ENCODE measurements around the gene OMD. TPM values are rescaled to one million over a fixed set of nuclear protein-coding genes. Genes with fewer than 3 reads are reported as not detected.

The OMD gene
- total RNA-seq, result not detected
- polyA plus RNA-seq, result under 1 TPM in 1 of 4 donors, not detected in 3; 0.13 TPM

GRCh38 chr9:92424340-92424739 is at the start of gene OMD:
TSS of gene OMD (minus strand) at chr9:92424471. CDS start at chr9:92417558, 6,913 bp downstream.
- peaks cover 0 to 2% (median 0%) of the 10 kb centered on the region in 7 donors for H3K9me3 Mint-ChIP-seq

DNA sequence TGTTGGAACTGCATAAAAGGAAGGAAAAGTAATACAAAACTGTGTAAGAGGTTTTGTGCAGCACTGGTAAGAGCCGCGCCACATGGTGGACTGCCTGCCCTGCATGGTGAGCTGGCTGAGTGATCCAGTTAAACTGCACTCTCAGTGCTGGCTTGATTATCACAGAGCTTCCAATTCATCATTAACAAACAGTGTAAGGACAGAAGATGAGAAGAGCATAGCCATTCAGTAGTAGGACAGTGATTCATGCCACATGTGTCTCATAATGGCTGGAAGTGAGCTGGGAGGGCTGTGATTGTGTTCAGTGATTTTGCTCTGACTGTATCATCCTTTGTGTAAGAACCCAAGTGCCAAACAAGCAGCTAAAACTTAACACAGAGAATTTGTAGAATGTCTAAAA is 43.9 kb upstream of the OMD start:
- Histone ChIP-seq H3K4me1 (ENCODE audit: control insufficient read depth, insufficient read depth, low read length, poor library complexity, severe bottlenecking) (no peaks in the 10 kb centered on the region), H3K4me3 (ENCODE audit: low read depth, low read length) (no peak overlapping the region), H3K27me3 (ENCODE audit: control insufficient read depth, insufficient read depth, low read length) (no peaks in the 10 kb centered on the region), H3K27ac (ENCODE audit: insufficient read depth, low read length, poor library complexity, severe bottlenecking) (no peak overlapping the region), H3K36me3 (ENCODE audit: control insufficient read depth, insufficient read depth, low read length) (no peaks in the 10 kb centered on the region), H3K9me3 (ENCODE audit: control insufficient read depth in 2 of 2, low read length in 2 of 2) (no peaks in the 10 kb centered on the region)
- Mint-ChIP-seq H3K4me3 (no peak overlapping the region), H3K27ac (no peak overlapping the region), H3K4me1 (peaks cover 0 to 1% (median 0%) of the 10 kb centered on the region in 4 donors), H3K9me3 (no peaks in the 10 kb centered on the region), H3K27me3 (no peaks in the 10 kb centered on the region), H3K36me3 (no peaks in the 10 kb centered on the region)
- no peak for DNase-seq
- no peak for ATAC-seq (ENCODE audit: low read depth in 2 of 2)

More at GRCh38 chr9:92424340-92424739, at the start of gene OMD:
- no peak within 1 kb of the TSS for H3K27ac Mint-ChIP-seq
- ATAC-seq (ENCODE audit: low read depth in 2 of 2) (no peak), DNase-seq (no peak)
- H3K9me3 ChIP-seq (ENCODE audit: control insufficient read depth in 2 of 2, low read length in 2 of 2), result no peaks in the 10 kb centered on the region
- H3K36me3 Mint-ChIP-seq, result no peaks in the 10 kb centered on the region
- H3K4me3 Mint-ChIP-seq, result no peak within 1 kb of the TSS
- no peaks in the 10 kb centered on the region for H3K27me3 ChIP-seq (ENCODE audit: control insufficient read depth, insufficient read depth, low read length)
- no peaks in the 10 kb centered on the region for H3K27me3 Mint-ChIP-seq
- H3K4me1 Mint-ChIP-seq, result no peaks in the 10 kb centered on the region
- H3K36me3 ChIP-seq (ENCODE audit: control insufficient read depth, insufficient read depth, low read length), result no peaks in the 10 kb centered on the region
- no peak within 1 kb of the TSS for H3K27ac ChIP-seq (ENCODE audit: insufficient read depth, low read length, poor library complexity, severe bottlenecking)
- no peaks in the 10 kb centered on the region for H3K4me1 ChIP-seq (ENCODE audit: control insufficient read depth, insufficient read depth, low read length, poor library complexity, severe bottlenecking)
- H3K4me3 ChIP-seq (ENCODE audit: low read depth, low read length), result no peak within 1 kb of the TSS

DNA sequence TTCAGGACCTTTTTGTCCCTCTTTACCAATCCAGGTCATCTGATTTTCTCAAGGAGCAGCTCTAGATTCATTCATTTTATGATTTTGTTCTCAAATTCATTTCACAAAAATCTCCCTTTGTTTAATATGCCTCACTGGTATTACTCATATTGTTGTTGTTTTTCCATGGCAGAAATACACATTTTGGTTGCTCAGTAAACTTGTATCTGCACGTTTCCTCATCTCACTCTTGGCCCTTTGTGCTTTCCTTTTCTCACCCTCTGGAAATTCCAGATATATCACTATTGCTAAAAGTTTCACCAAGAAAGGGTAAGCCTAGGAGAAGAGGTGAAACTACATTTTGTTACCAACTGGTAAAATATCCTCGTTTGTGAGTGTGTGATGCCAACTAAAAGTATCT is 43.2 kb upstream of the OMD start:
- H3K27me3 Mint-ChIP-seq, result no peaks in the 10 kb centered on the region
- H3K4me3 ChIP-seq (ENCODE audit: low read depth, low read length), result no peak overlapping the region
- DNase-seq (no peak), ATAC-seq (ENCODE audit: low read depth in 2 of 2) (no peak)
- H3K36me3 Mint-ChIP-seq, result no peaks in the 10 kb centered on the region
- H3K4me1 ChIP-seq (ENCODE audit: control insufficient read depth, insufficient read depth, low read length, poor library complexity, severe bottlenecking), result no peaks in the 10 kb centered on the region
- no peaks in the 10 kb centered on the region for H3K9me3 ChIP-seq (ENCODE audit: control insufficient read depth in 2 of 2, low read length in 2 of 2)
- no peak overlapping the region for H3K4me3 Mint-ChIP-seq
- H3K4me1 Mint-ChIP-seq, result peaks cover 0 to 1% (median 0%) of the 10 kb centered on the region in 4 donors
- H3K36me3 ChIP-seq (ENCODE audit: control insufficient read depth, insufficient read depth, low read length), result no peaks in the 10 kb centered on the region
- H3K27me3 ChIP-seq (ENCODE audit: control insufficient read depth, insufficient read depth, low read length), result no peaks in the 10 kb centered on the region
- H3K27ac Mint-ChIP-seq, result no peak overlapping the region
- no peaks in the 10 kb centered on the region for H3K9me3 Mint-ChIP-seq
- no peak overlapping the region for H3K27ac ChIP-seq (ENCODE audit: insufficient read depth, low read length, poor library complexity, severe bottlenecking)

GRCh38 chr9:92467041-92467440 is 42.8 kb upstream of the OMD start:
- H3K4me1 Mint-ChIP-seq, result peaks cover 0 to 1% (median 0%) of the 10 kb centered on the region in 4 donors
- Histone ChIP-seq H3K36me3 (ENCODE audit: control insufficient read depth, insufficient read depth, low read length) (no peaks in the 10 kb centered on the region), H3K27ac (ENCODE audit: insufficient read depth, low read length, poor library complexity, severe bottlenecking) (no peak overlapping the region), H3K4me3 (ENCODE audit: low read depth, low read length) (no peak overlapping the region), H3K4me1 (ENCODE audit: control insufficient read depth, insufficient read depth, low read length, poor library complexity, severe bottlenecking) (no peaks in the 10 kb centered on the region), H3K9me3 (ENCODE audit: control insufficient read depth in 2 of 2, low read length in 2 of 2) (no peaks in the 10 kb centered on the region), H3K27me3 (ENCODE audit: control insufficient read depth, insufficient read depth, low read length) (no peaks in the 10 kb centered on the region)
- no peak overlapping the region for H3K27ac Mint-ChIP-seq
- H3K4me3 Mint-ChIP-seq, result no peak overlapping the region
- H3K36me3 Mint-ChIP-seq, result no peaks in the 10 kb centered on the region
- ATAC-seq (ENCODE audit: low read depth in 2 of 2) (no peak), DNase-seq (no peak)
- H3K27me3 Mint-ChIP-seq, result no peaks in the 10 kb centered on the region
- H3K9me3 Mint-ChIP-seq, result no peaks in the 10 kb centered on the region

GRCh38 chr9:92463984-92464383 is 39.7 kb upstream of the OMD start:
- H3K27me3 Mint-ChIP-seq, result no peaks in the 10 kb centered on the region
- no peaks in the 10 kb centered on the region for H3K27me3 ChIP-seq (ENCODE audit: control insufficient read depth, insufficient read depth, low read length)
- no peak for ATAC-seq (ENCODE audit: low read depth in 2 of 2)

DNA sequence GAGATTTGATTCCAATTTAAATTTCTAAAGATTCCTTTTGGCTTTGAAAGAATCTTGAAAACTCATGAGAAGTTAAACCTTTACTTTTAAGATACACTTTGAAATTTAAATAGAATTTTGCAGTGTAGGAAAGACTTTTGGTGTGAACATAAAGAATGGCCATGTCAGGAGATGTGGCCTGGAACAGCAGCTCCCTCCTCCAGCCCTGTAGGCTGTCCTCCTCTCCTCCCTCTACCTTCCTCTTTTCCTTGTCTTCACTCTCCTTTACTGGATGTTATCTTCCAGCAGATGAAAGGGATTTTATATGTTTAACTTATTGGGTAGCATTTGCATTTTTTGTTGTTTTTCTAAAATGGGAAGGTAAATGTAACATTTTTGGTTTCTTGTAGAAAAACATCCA is 39.1 kb upstream of the OMD start:
- Histone ChIP-seq H3K9me3 (ENCODE audit: control insufficient read depth in 2 of 2, low read length in 2 of 2) (no peaks in the 10 kb centered on the region), H3K27me3 (ENCODE audit: control insufficient read depth, insufficient read depth, low read length) (no peaks in the 10 kb centered on the region), H3K4me3 (ENCODE audit: low read depth, low read length) (no peak overlapping the region), H3K4me1 (ENCODE audit: control insufficient read depth, insufficient read depth, low read length, poor library complexity, severe bottlenecking) (no peaks in the 10 kb centered on the region), H3K36me3 (ENCODE audit: control insufficient read depth, insufficient read depth, low read length) (no peaks in the 10 kb centered on the region), H3K27ac (ENCODE audit: insufficient read depth, low read length, poor library complexity, severe bottlenecking) (no peak overlapping the region)
- no peak overlapping the region for H3K4me3 Mint-ChIP-seq
- no peaks in the 10 kb centered on the region for H3K9me3 Mint-ChIP-seq
- DNase-seq (no peak), ATAC-seq (ENCODE audit: low read depth in 2 of 2) (no peak)
- no peak overlapping the region for H3K27ac Mint-ChIP-seq
- H3K4me1 Mint-ChIP-seq, result peaks cover 0 to 1% (median 0%) of the 10 kb centered on the region in 4 donors
- no peaks in the 10 kb centered on the region for H3K36me3 Mint-ChIP-seq
- no peaks in the 10 kb centered on the region for H3K27me3 Mint-ChIP-seq

More at GRCh38 chr9:92463984-92464383, 39.7 kb upstream of the OMD start:
- Histone ChIP-seq H3K4me3 (ENCODE audit: low read depth, low read length) (no peak overlapping the region), H3K36me3 (ENCODE audit: control insufficient read depth, insufficient read depth, low read length) (no peaks in the 10 kb centered on the region), H3K4me1 (ENCODE audit: control insufficient read depth, insufficient read depth, low read length, poor library complexity, severe bottlenecking) (no peaks in the 10 kb centered on the region), H3K27ac (ENCODE audit: insufficient read depth, low read length, poor library complexity, severe bottlenecking) (no peak overlapping the region), H3K9me3 (ENCODE audit: control insufficient read depth in 2 of 2, low read length in 2 of 2) (no peaks in the 10 kb centered on the region)
- no peak overlapping the region for H3K27ac Mint-ChIP-seq
- no peaks in the 10 kb centered on the region for H3K36me3 Mint-ChIP-seq
- no peak for DNase-seq
- H3K9me3 Mint-ChIP-seq, result no peaks in the 10 kb centered on the region
- H3K4me1 Mint-ChIP-seq, result peaks cover 0 to 1% (median 0%) of the 10 kb centered on the region in 4 donors
- H3K4me3 Mint-ChIP-seq, result no peak overlapping the region

DNA sequence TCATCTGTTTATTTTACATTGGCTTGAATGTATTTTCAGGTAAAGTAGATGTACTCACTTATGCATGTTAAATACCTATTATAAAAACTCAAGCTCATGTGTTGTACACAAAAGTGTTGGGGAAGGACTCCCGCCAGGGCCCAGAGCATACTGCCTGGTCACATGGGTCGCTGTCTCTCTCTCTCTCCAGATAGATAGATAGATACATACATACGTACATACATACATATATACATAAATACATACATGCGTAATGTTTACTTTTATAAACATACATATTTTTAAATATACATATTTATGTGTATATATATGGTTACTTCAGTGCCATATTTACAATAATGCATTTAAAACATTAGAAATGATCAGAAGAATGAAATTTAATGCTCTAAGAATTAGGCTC is 33.3 kb upstream of the OMD start:
- Histone ChIP-seq H3K4me1 (ENCODE audit: control insufficient read depth, insufficient read depth, low read length, poor library complexity, severe bottlenecking) (no peaks in the 10 kb centered on the region), H3K9me3 (ENCODE audit: control insufficient read depth in 2 of 2, low read length in 2 of 2) (no peaks in the 10 kb centered on the region), H3K4me3 (ENCODE audit: low read depth, low read length) (no peak overlapping the region), H3K36me3 (ENCODE audit: control insufficient read depth, insufficient read depth, low read length) (no peaks in the 10 kb centered on the region), H3K27me3 (ENCODE audit: control insufficient read depth, insufficient read depth, low read length) (no peaks in the 10 kb centered on the region), H3K27ac (ENCODE audit: insufficient read depth, low read length, poor library complexity, severe bottlenecking) (no peak overlapping the region)
- ATAC-seq (ENCODE audit: low read depth in 2 of 2) (no peak), DNase-seq (no peak)
- no peak overlapping the region for H3K4me3 Mint-ChIP-seq
- no peaks in the 10 kb centered on the region for H3K9me3 Mint-ChIP-seq
- H3K27ac Mint-ChIP-seq, result no peak overlapping the region
- no peaks in the 10 kb centered on the region for H3K4me1 Mint-ChIP-seq
- H3K27me3 Mint-ChIP-seq, result no peaks in the 10 kb centered on the region
- H3K36me3 Mint-ChIP-seq, result no peaks in the 10 kb centered on the region

GRCh38 chr9:92455217-92455616 is 30.9 kb upstream of the OMD start:
- no peaks in the 10 kb centered on the region for H3K4me1 Mint-ChIP-seq
- H3K36me3 Mint-ChIP-seq, result no peaks in the 10 kb centered on the region
- DNase-seq (peak in 1 of 3 donors; percentile 22), ATAC-seq (ENCODE audit: low read depth in 2 of 2) (no peak)
- H3K4me3 Mint-ChIP-seq, result no peak overlapping the region
- Histone ChIP-seq H3K9me3 (ENCODE audit: control insufficient read depth in 2 of 2, low read length in 2 of 2) (no peaks in the 10 kb centered on the region), H3K27me3 (ENCODE audit: control insufficient read depth, insufficient read depth, low read length) (no peaks in the 10 kb centered on the region), H3K4me3 (ENCODE audit: low read depth, low read length) (no peak overlapping the region), H3K27ac (ENCODE audit: insufficient read depth, low read length, poor library complexity, severe bottlenecking) (no peak overlapping the region), H3K36me3 (ENCODE audit: control insufficient read depth, insufficient read depth, low read length) (no peaks in the 10 kb centered on the region), H3K4me1 (ENCODE audit: control insufficient read depth, insufficient read depth, low read length, poor library complexity, severe bottlenecking) (no peaks in the 10 kb centered on the region)
- no peaks in the 10 kb centered on the region for H3K27me3 Mint-ChIP-seq
- no peak overlapping the region for H3K27ac Mint-ChIP-seq
- no peaks in the 10 kb centered on the region for H3K9me3 Mint-ChIP-seq

Data from CD4-positive, CD25-positive, alpha-beta regulatory T cell (primary cell).